Fibroblast of lung (primary cell): Measurements from ENCODE around the gene CX3CR1. TPM values are rescaled to one million over a fixed set of nuclear protein-coding genes. Genes with fewer than 3 reads are reported as not detected.

Experiments used
- DNase-seq, 2 donors: peaks; one replicate each; pipeline versions ENCODE4 v3.0.0 to v3.0.0-alpha.2; 2010; ENCODE audit warnings: low read depth in 2 of 2
- H2AFZ ChIP-seq: 2 replicates; pipeline ENCODE4 v1.5.1; 2012; ENCODE audit warnings: low read length, control low read depth, inconsistent platforms
- H3K27ac ChIP-seq: 2 replicates; pipeline ENCODE4 v1.5.1; 2011; ENCODE audit warnings: low read length, control low read depth; ENCODE audit not compliant: insufficient read depth
- H3K27me3 ChIP-seq: 2 replicates; pipeline ENCODE4 v1.5.1; 2011; ENCODE audit warnings: mild to moderate bottlenecking, low read length; ENCODE audit not compliant: control insufficient read depth, insufficient read depth
- H3K36me3 ChIP-seq: 2 replicates; pipeline ENCODE4 v1.5.1; 2011; ENCODE audit warnings: low read length; ENCODE audit not compliant: control insufficient read depth, insufficient read depth
- H3K4me1 ChIP-seq: 2 replicates; pipeline ENCODE4 v1.5.1; 2011; ENCODE audit warnings: low read length; ENCODE audit not compliant: control insufficient read depth, insufficient read depth; ENCODE audit errors: extremely low read depth
- H3K4me2 ChIP-seq: 2 replicates; pipeline ENCODE4 v1.5.1; 2011; ENCODE audit warnings: low read length, control low read depth; ENCODE audit not compliant: insufficient read depth; ENCODE audit errors: extremely low read depth
- H3K4me3 ChIP-seq, 4 experiments: fragments of 200-600 bp in 1 of 4; sonication (generic) in 1 of 4; replicated peaks in 1 of 4; 2 replicates each; pipeline ENCODE4 v1.5.1; 2011 to 2016; ENCODE audit warnings: low read length in 4 of 4, low read depth in 3 of 4, mild to moderate bottlenecking in 3 of 4, control low read depth in 2 of 4, inconsistent platforms in 1 of 4, mixed read lengths in 1 of 4; ENCODE audit not compliant: insufficient read depth in 1 of 4; ENCODE audit errors: control extremely low read depth in 1 of 4
- H3K79me2 ChIP-seq: 2 replicates; pipeline ENCODE4 v1.5.1; 2012; ENCODE audit warnings: mild to moderate bottlenecking, low read length, inconsistent platforms; ENCODE audit not compliant: control insufficient read depth, insufficient read depth
- H3K9ac ChIP-seq: 2 replicates; pipeline ENCODE4 v1.5.1; 2011; ENCODE audit warnings: mild to moderate bottlenecking, low read length, control low read depth; ENCODE audit not compliant: insufficient read depth
- H3K9me3 ChIP-seq: 2 replicates; pipeline ENCODE4 v1.5.1; 2012; ENCODE audit warnings: low read depth, low read length; ENCODE audit not compliant: control insufficient read depth, insufficient read depth
- H4K20me1 ChIP-seq: 2 replicates; pipeline ENCODE4 v1.5.1; 2011; ENCODE audit warnings: low read length; ENCODE audit not compliant: control insufficient read depth, insufficient read depth; ENCODE audit errors: extremely low read depth
- CTCF ChIP-seq, 2 donors: IDR thresholded peaks in 1 of 2; conservative IDR thresholded peaks in 1 of 2; 1 replicate in 1 of 2; 2 replicates in 1 of 2; pipeline ENCODE4 v1.5.1; 2011 to 2012; ENCODE audit warnings: low read length in 2 of 2, control low read depth in 1 of 2, inconsistent platforms in 1 of 2, low read depth in 1 of 2, mild to moderate bottlenecking in 1 of 2
- EZH2 ChIP-seq: IDR thresholded peaks from 2 replicates; pipeline ENCODE4 v1.5.1; 2012; ENCODE audit warnings: low read length, control low read depth, mild to moderate bottlenecking; ENCODE audit errors: missing control alignments
- polyA plus RNA-seq, 2 donors: library from polyadenylated mRNA; depleted of rRNA in 1 of 2; stranded (reverse) in 1 of 2; unstranded in 1 of 2; fragments of >200 nt; gene quantifications; 2 replicates each; pipeline ENCODE4 v1.2.1, GENCODE V29; 2011 to 2012; ENCODE audit warnings: missing spikeins in 1 of 2
- total RNA-seq: library from RNA; depleted of rRNA; stranded (reverse); fragments of >200 nt; gene quantifications from 2 replicates; pipeline ENCODE4 v1.2.1, GENCODE V29; 2014

CX3CR1 gene
- total and polyA plus RNA-seq, 2 donors (not counting 1 experiment from before 2014, with no cell fraction given) = under 0.01 TPM; not detected in 1

DNA sequence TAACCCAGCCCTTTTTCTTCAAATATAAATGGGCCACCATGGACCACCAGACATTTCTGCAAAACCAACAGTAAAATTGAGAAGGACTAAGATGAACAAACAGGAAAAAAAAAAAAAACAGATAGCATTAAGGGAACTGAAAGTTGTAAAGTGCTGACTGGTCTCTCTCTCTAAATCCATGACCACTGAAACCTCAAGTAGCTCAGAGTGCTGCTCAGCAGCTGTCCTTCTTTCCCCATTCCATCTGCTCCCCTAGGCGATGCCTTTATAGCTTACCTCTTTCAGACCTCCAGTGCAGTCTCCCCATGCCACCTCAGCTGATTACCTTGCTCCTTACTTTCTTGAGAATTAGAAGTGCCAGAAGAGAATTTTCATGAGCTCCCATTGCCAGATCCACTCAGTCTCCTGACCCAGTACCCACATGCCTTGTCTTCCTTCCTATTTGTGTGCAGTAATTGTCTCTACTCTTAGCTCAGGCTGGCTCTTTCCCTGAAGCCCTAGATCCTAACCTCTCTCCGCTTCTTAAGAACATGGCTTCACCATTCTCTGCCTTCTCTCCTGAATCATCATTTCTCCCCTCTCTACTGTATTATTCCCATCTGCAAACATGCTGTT is 63.6 kb downstream of the CX3CR1 start:
- H3K9ac ChIP-seq = no peak overlapping the region
- no peaks in the 10 kb centered on the region for H3K36me3 ChIP-seq
- H3K27me3 ChIP-seq = peaks cover 4% of the 10 kb centered on the region
- no peaks in the 10 kb centered on the region for H3K4me1 ChIP-seq
- TF ChIP-seq CTCF (conservative IDR thresholded peaks at IDR 0.05 in 1 of 2, IDR thresholded peaks at IDR 0.05 in 1 of 2; ENCODE audit: low read depth in 1 of 2, low read length in 2 of 2) (no peak), EZH2 (no peak)
- H4K20me1 ChIP-seq = no peaks in the 10 kb centered on the region
- no peaks in the 10 kb centered on the region for H3K79me2 ChIP-seq
- no peak overlapping the region for H3K27ac ChIP-seq
- no peak overlapping the region for H3K4me2 ChIP-seq
- no peak overlapping the region for H3K4me3 ChIP-seq
- H2AFZ ChIP-seq = no peak overlapping the region
- H3K9me3 ChIP-seq = no peaks in the 10 kb centered on the region
- DNase-seq = no peak

- Histone ChIP-seq H3K36me3 (no peaks in the 10 kb centered on the region), H2AFZ (no peak overlapping the region)
Observed at GRCh38 chr3:39213613-39214012, 66.2 kb downstream of the CX3CR1 start.

More at GRCh38 chr3:39213613-39214012, 66.2 kb downstream of the CX3CR1 start:
- H3K4me1 ChIP-seq = no peaks in the 10 kb centered on the region
- no peak for DNase-seq
- no peaks in the 10 kb centered on the region for H4K20me1 ChIP-seq
- no peaks in the 10 kb centered on the region for H3K79me2 ChIP-seq
- TF ChIP-seq CTCF (conservative IDR thresholded peaks at IDR 0.05 in 1 of 2, IDR thresholded peaks at IDR 0.05 in 1 of 2; ENCODE audit: low read depth in 1 of 2, low read length in 2 of 2) (no peak), EZH2 (no peak)
- H3K9ac ChIP-seq = no peak overlapping the region
- no peak overlapping the region for H3K4me3 ChIP-seq
- H3K9me3 ChIP-seq = no peaks in the 10 kb centered on the region
- H3K27ac ChIP-seq = no peak overlapping the region
- peaks cover 4% of the 10 kb centered on the region for H3K27me3 ChIP-seq
- no peak overlapping the region for H3K4me2 ChIP-seq

Other genes with a start within 250 kb of the CX3CR1 start
- gene SCN11A, start 228.1 kb downstream of the CX3CR1 start, total RNA-seq = under 0.01 and 0.17 TPM in 2 replicates
- gene SCN11A, start 228.1 kb downstream of the CX3CR1 start, polyA plus RNA-seq = 0.01 and 0.05 TPM in 2 replicates
- 41.9 and 44.9 TPM in 2 replicates for gene WDR48, start 228.0 kb downstream of the CX3CR1 start, total RNA-seq
- gene WDR48, start 228.0 kb downstream of the CX3CR1 start, polyA plus RNA-seq = 24.8 and 35.1 TPM in 2 replicates
- gene GORASP1, start 172.4 kb downstream of the CX3CR1 start, total RNA-seq = 27.2 and 37.5 TPM in 2 replicates
- 32.1 and 34.3 TPM in 2 replicates for gene GORASP1, start 172.4 kb downstream of the CX3CR1 start, polyA plus RNA-seq
- gene TTC21A, start 172.4 kb downstream of the CX3CR1 start, total RNA-seq = 1.5 and 2.1 TPM in 2 replicates
- gene TTC21A, start 172.4 kb downstream of the CX3CR1 start, polyA plus RNA-seq = 1.6 and 1.8 TPM in 2 replicates
- 6.3 and 6.7 TPM in 2 replicates for gene CSRNP1, start 126.4 kb downstream of the CX3CR1 start, total RNA-seq
- 4.0 and 6.3 TPM in 2 replicates for gene CSRNP1, start 126.4 kb downstream of the CX3CR1 start, polyA plus RNA-seq
- gene XIRP1, start 87.4 kb downstream of the CX3CR1 start, total RNA-seq = not detected in 2 replicates
- 0.03 and 0.05 TPM in 2 replicates for gene XIRP1, start 87.4 kb downstream of the CX3CR1 start, polyA plus RNA-seq
- gene CCR8, start 49.7 kb upstream of the CX3CR1 start, total RNA-seq = not detected in 2 replicates
- gene CCR8, start 49.7 kb upstream of the CX3CR1 start, polyA plus RNA-seq = not detected in 2 replicates
- 17.7 and 22.0 TPM in 2 replicates for gene SLC25A38, start 103.3 kb upstream of the CX3CR1 start, total RNA-seq
- gene SLC25A38, start 103.3 kb upstream of the CX3CR1 start, polyA plus RNA-seq = 23.3 and 26.9 TPM in 2 replicates
- gene RPSA, start 126.7 kb upstream of the CX3CR1 start, total RNA-seq = 1,607 and 2,136 TPM in 2 replicates
- 2,369 and 2,556 TPM in 2 replicates for gene RPSA, start 126.7 kb upstream of the CX3CR1 start, polyA plus RNA-seq
- not detected in 2 replicates for gene MOBP, start 187.6 kb upstream of the CX3CR1 start, total RNA-seq
- not detected in 2 replicates for gene MOBP, start 187.6 kb upstream of the CX3CR1 start, polyA plus RNA-seq